ENCODE data around the gene GH1. TPM values are rescaled to one million over a fixed set of nuclear protein-coding genes. Genes with fewer than 3 reads are reported as not detected.
"Not testable (repeated sequence)": the region's sequence is repeated elsewhere in the genome, so short reads cannot be mapped to it uniquely, and the experiment has no call there.

GH1 gene
- total RNA-seq, 1 experiment from 2014 or later, result not detected

GRCh38 chr17:63874061-63874626 is 44.5 kb downstream of the GH1 start:
- H3K9me3 ChIP-seq (ENCODE audit: low read depth, low read length, poor library complexity, severe bottlenecking); H3K4me1 ChIP-seq (ENCODE audit: insufficient read depth, low read length, poor library complexity, severe bottlenecking); intact Hi-C loops (cut with micrococcal nuclease; ENCODE audit: unreplicated experiment); BruUV-seq (replicated peaks); H3K27me3 ChIP-seq (replicated peaks; ENCODE audit: insufficient read depth, low read depth, low read length, poor library complexity); H3K27ac ChIP-seq (ENCODE audit: low read depth, low read length, poor library complexity, severe bottlenecking); DNase-seq (ENCODE audit: low spot score); H3K4me3 ChIP-seq (ENCODE audit: low read depth, low read length, poor library complexity, severe bottlenecking); H3K36me3 ChIP-seq (ENCODE audit: insufficient read depth, low read length, poor library complexity, severe bottlenecking); POLR2A ChIA-PET (ENCODE audit: low non-redundant PET): not testable (repeated sequence)
- CTCF ChIA-PET, result interaction anchor here (0.6 kb wide), 1 partner anchor 8 kb away, joined by 3 read pairs; no protein-coding TSS in a partner anchor

GRCh38 chr17:63873577-63873976 is 45.1 kb downstream of the GH1 start, which contains the start of gene CSH2:
TSS of gene CSH2 (minus strand) at chr17:63873677. CDS start at chr17:63873614, 63 bp downstream.
- H3K36me3 ChIP-seq (ENCODE audit: insufficient read depth, low read length, poor library complexity, severe bottlenecking); H3K27ac ChIP-seq (ENCODE audit: low read depth, low read length, poor library complexity, severe bottlenecking); intact Hi-C loops (cut with micrococcal nuclease; ENCODE audit: unreplicated experiment); BruUV-seq (replicated peaks); H3K27me3 ChIP-seq (replicated peaks; ENCODE audit: insufficient read depth, low read depth, low read length, poor library complexity); H3K4me3 ChIP-seq (ENCODE audit: low read depth, low read length, poor library complexity, severe bottlenecking); CTCF ChIA-PET; DNase-seq (ENCODE audit: low spot score); H3K4me1 ChIP-seq (ENCODE audit: insufficient read depth, low read length, poor library complexity, severe bottlenecking); H3K9me3 ChIP-seq (ENCODE audit: low read depth, low read length, poor library complexity, severe bottlenecking); POLR2A ChIA-PET (ENCODE audit: low non-redundant PET): not testable (repeated sequence)

DNA sequence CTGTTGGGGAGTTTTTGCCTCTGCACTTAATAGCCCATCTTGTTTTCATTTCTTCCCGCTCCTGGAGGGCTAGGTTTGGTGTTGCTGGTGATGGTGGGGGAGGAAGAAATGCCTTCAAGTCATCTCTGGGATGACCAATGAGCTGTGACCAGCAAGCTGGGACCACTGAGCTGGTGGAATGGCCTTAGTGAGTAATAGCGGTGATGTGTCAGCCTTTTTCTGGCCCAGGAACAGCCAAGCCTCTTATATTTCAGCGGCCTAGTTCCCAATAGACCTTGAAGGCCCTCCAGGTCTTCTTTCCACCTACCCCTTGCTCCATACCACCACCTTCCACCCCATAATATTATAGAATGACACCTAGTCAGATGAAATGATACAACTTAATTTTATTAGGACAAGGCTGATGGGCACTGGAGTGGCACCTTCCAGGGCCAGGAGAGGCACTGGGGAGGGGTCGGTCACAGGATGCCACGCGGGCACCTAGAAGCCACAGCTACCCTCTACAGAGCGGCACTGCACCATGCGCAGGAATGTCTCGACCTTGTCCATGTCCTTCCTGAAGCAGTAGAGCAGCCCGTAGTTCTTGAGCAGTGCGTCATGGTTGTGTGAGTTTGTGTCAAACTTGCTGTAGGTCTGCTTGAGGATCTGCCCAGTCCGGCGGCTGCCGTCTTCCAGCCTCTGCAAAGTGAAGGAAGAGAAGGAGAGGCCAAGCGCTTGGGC is 46.8 kb downstream of the GH1 start:
- H3K4me1 ChIP-seq (ENCODE audit: insufficient read depth, low read length, poor library complexity, severe bottlenecking); POLR2A ChIA-PET (ENCODE audit: low non-redundant PET); intact Hi-C loops (cut with micrococcal nuclease; ENCODE audit: unreplicated experiment); DNase-seq (ENCODE audit: low spot score); CTCF ChIA-PET; H3K4me3 ChIP-seq (ENCODE audit: low read depth, low read length, poor library complexity, severe bottlenecking); H3K9me3 ChIP-seq (ENCODE audit: low read depth, low read length, poor library complexity, severe bottlenecking); BruUV-seq (replicated peaks); H3K27me3 ChIP-seq (replicated peaks; ENCODE audit: insufficient read depth, low read depth, low read length, poor library complexity); H3K27ac ChIP-seq (ENCODE audit: low read depth, low read length, poor library complexity, severe bottlenecking); H3K36me3 ChIP-seq (ENCODE audit: insufficient read depth, low read length, poor library complexity, severe bottlenecking): not testable (repeated sequence)

- CTCF ChIA-PET, result interaction anchor here (0.6 to 0.7 kb wide), 2 partner anchors 10 to 445 kb away, joined by 3 to 5 read pairs; no protein-coding TSS in a partner anchor
- DNase-seq (ENCODE audit: low spot score); H3K27me3 ChIP-seq (replicated peaks; ENCODE audit: insufficient read depth, low read depth, low read length, poor library complexity); BruUV-seq (replicated peaks); intact Hi-C loops (cut with micrococcal nuclease; ENCODE audit: unreplicated experiment); POLR2A ChIA-PET (ENCODE audit: low non-redundant PET); H3K36me3 ChIP-seq (ENCODE audit: insufficient read depth, low read length, poor library complexity, severe bottlenecking); H3K4me1 ChIP-seq (ENCODE audit: insufficient read depth, low read length, poor library complexity, severe bottlenecking); H3K4me3 ChIP-seq (ENCODE audit: low read depth, low read length, poor library complexity, severe bottlenecking); H3K27ac ChIP-seq (ENCODE audit: low read depth, low read length, poor library complexity, severe bottlenecking); H3K9me3 ChIP-seq (ENCODE audit: low read depth, low read length, poor library complexity, severe bottlenecking): not testable (repeated sequence)
Observed at GRCh38 chr17:63870292-63870665, 48.4 kb downstream of the GH1 start.

GRCh38 chr17:63869491-63870291 is 48.9 kb downstream of the GH1 start:
- DNase-seq (ENCODE audit: low spot score); BruUV-seq (replicated peaks); H3K4me3 ChIP-seq (ENCODE audit: low read depth, low read length, poor library complexity, severe bottlenecking); H3K36me3 ChIP-seq (ENCODE audit: insufficient read depth, low read length, poor library complexity, severe bottlenecking); H3K27me3 ChIP-seq (replicated peaks; ENCODE audit: insufficient read depth, low read depth, low read length, poor library complexity); H3K4me1 ChIP-seq (ENCODE audit: insufficient read depth, low read length, poor library complexity, severe bottlenecking); intact Hi-C loops (cut with micrococcal nuclease; ENCODE audit: unreplicated experiment); H3K9me3 ChIP-seq (ENCODE audit: low read depth, low read length, poor library complexity, severe bottlenecking); POLR2A ChIA-PET (ENCODE audit: low non-redundant PET); H3K27ac ChIP-seq (ENCODE audit: low read depth, low read length, poor library complexity, severe bottlenecking): not testable (repeated sequence)
- TF ChIP-seq CTCF (conservative IDR thresholded peaks at IDR 0.05; ENCODE audit: low read depth, low read length), result peak; percentile 49
- CTCF ChIA-PET, result interaction anchor here (0.6 to 0.7 kb wide), 2 partner anchors 10 to 444 kb away, joined by 3 to 5 read pairs; no protein-coding TSS in a partner anchor
